Trophoblast cell (in vitro differentiated cells and primary cell): Measurements from ENCODE around the gene SYT12.
A peak's percentile ranks its signal among the peaks of the same experiment; 100 is the strongest.

ENCODE experiments used
- DNase-seq, 2 donors: peaks; one replicate each; pipeline ENCODE4 v3.0.0-alpha.2; 2016
- H2AFZ ChIP-seq: 2 replicates; pipeline ENCODE4 v1.6.1; 2013; ENCODE audit warnings: low read length, moderate library complexity, mild to moderate bottlenecking; ENCODE audit not compliant: insufficient read depth, poor library complexity
- H2AK5ac ChIP-seq: 2 replicates; pipeline ENCODE4 v1.6.1; 2013; ENCODE audit warnings: mild to moderate bottlenecking, low read length
- H2BK120ac ChIP-seq: 2 replicates; pipeline ENCODE4 v1.6.1; 2013; ENCODE audit warnings: low read length, mild to moderate bottlenecking, moderate library complexity; ENCODE audit not compliant: insufficient read depth, poor library complexity
- H2BK12ac ChIP-seq: 2 replicates; pipeline ENCODE4 v1.6.1; 2013; ENCODE audit warnings: mild to moderate bottlenecking, low read length, moderate library complexity
- H2BK5ac ChIP-seq: 2 replicates; pipeline ENCODE4 v1.6.1; 2013; ENCODE audit warnings: low read length, low read depth, moderate library complexity, mild to moderate bottlenecking; ENCODE audit not compliant: poor library complexity
- H3K14ac ChIP-seq: 2 replicates; pipeline ENCODE4 v1.6.1; 2013; ENCODE audit warnings: mild to moderate bottlenecking, low read length
- H3K18ac ChIP-seq: 2 replicates; pipeline ENCODE4 v1.6.1; 2013; ENCODE audit warnings: mild to moderate bottlenecking, low read length
- H3K23ac ChIP-seq: 2 replicates; pipeline ENCODE4 v1.6.1; 2013; ENCODE audit warnings: low read length
- H3K27ac ChIP-seq: 2 replicates; pipeline ENCODE4 v1.5.1; 2013; ENCODE audit warnings: low read depth, mild to moderate bottlenecking, inconsistent platforms, low read length, moderate library complexity
- H3K27me3 ChIP-seq: 2 replicates; pipeline ENCODE4 v1.6.1; 2013; ENCODE audit warnings: inconsistent platforms, mild to moderate bottlenecking, low read length, moderate library complexity; ENCODE audit not compliant: insufficient read depth
- H3K36me3 ChIP-seq, 2 experiments: 1 replicate in 1 of 2; 2 replicates in 1 of 2; pipeline ENCODE4 v1.6.1; 2013; ENCODE audit warnings: low read length in 2 of 2, mild to moderate bottlenecking in 2 of 2, moderate library complexity in 1 of 2; ENCODE audit not compliant: insufficient read depth in 2 of 2, control insufficient read depth in 1 of 2
- H3K4ac ChIP-seq: 2 replicates; pipeline ENCODE4 v1.6.1; 2013; ENCODE audit warnings: low read depth, mild to moderate bottlenecking, low read length, moderate library complexity
- H3K4me1 ChIP-seq, 2 experiments: 1 replicate in 1 of 2; 2 replicates in 1 of 2; pipeline ENCODE4 v1.6.1; 2013; ENCODE audit warnings: low read length in 2 of 2, mild to moderate bottlenecking in 2 of 2, moderate library complexity in 1 of 2; ENCODE audit not compliant: insufficient read depth in 2 of 2, control insufficient read depth in 1 of 2
- H3K4me2 ChIP-seq: 2 replicates; pipeline ENCODE4 v1.6.1; 2013; ENCODE audit warnings: inconsistent platforms, mild to moderate bottlenecking, low read length, moderate library complexity
- H3K4me3 ChIP-seq: 2 replicates; pipeline ENCODE4 v1.5.1; 2013; ENCODE audit warnings: mild to moderate bottlenecking, low read depth, low read length, inconsistent platforms
- H3K79me1 ChIP-seq: one replicate; pipeline ENCODE4 v1.6.1; 2013; ENCODE audit warnings: low read length
- H3K79me2 ChIP-seq: 2 replicates; pipeline ENCODE4 v1.6.1; 2013; ENCODE audit warnings: low read length, mild to moderate bottlenecking; ENCODE audit not compliant: control insufficient read depth, insufficient read depth, poor library complexity
- H3K9ac ChIP-seq: 2 replicates; pipeline ENCODE4 v1.6.1; 2013; ENCODE audit warnings: mild to moderate bottlenecking, low read length
- H3K9me3 ChIP-seq: 2 replicates; pipeline ENCODE4 v1.6.1; 2013; ENCODE audit warnings: low read depth, mild to moderate bottlenecking, control low read depth, inconsistent platforms, low read length; ENCODE audit not compliant: insufficient read depth
- H4K12ac ChIP-seq: 2 replicates; pipeline ENCODE4 v1.6.1; 2013; ENCODE audit warnings: low read depth, mild to moderate bottlenecking, low read length, moderate library complexity
- H4K8ac ChIP-seq: 2 replicates; pipeline ENCODE4 v1.6.1; 2013; ENCODE audit warnings: low read depth, mild to moderate bottlenecking, low read length, moderate library complexity
- H4K91ac ChIP-seq: one replicate; pipeline ENCODE4 v1.6.1; 2013; ENCODE audit warnings: low read depth, mild to moderate bottlenecking, low read length, moderate library complexity
- WGBS: extraction: QIAGEN DNeasy Blood & Tissue Kit; methylation state at CpG from one replicate; pipeline ENCODE4 v1.1.7; 2013; ENCODE audit warnings: missing lambda C conversion rate; ENCODE audit not compliant: insufficient read length, insufficient coverage; ENCODE audit errors: extremely low coverage; 5-methylcytosine and 5-hydroxymethylcytosine counted together

The SYT12 gene

GRCh38 chr11:67029146-67029545 lies 6.2 kb downstream of the SYT12 start:
- H3K79me2 ChIP-seq, result no peaks in the 10 kb centered on the region
- peak in 1 of 2 donors; percentile 7 for DNase-seq
- H3K27ac ChIP-seq, result no peak overlapping the region
- H2BK5ac ChIP-seq, result no peak overlapping the region
- peaks cover 2% of the 10 kb centered on the region for H3K9me3 ChIP-seq
- no peak overlapping the region for H4K91ac ChIP-seq
- H3K4me1 ChIP-seq, result peaks cover 37 to 38% of the 10 kb centered on the region in 2 experiments
- no peaks in the 10 kb centered on the region for H3K36me3 ChIP-seq
- H3K4me2 ChIP-seq, result no peak overlapping the region
- no peak overlapping the region for H2AFZ ChIP-seq
- peaks cover 10% of the 10 kb centered on the region for H3K79me1 ChIP-seq
- no peak overlapping the region for H4K8ac ChIP-seq
- no CpG with 5 or more reads among the region's 6 CpGs for WGBS
- H2BK120ac ChIP-seq, result no peak overlapping the region
- H3K18ac ChIP-seq, result no peak overlapping the region
- H2BK12ac ChIP-seq, result no peak overlapping the region
- H3K9ac ChIP-seq, result no peak overlapping the region
- H3K27me3 ChIP-seq, result peaks cover 11% of the 10 kb centered on the region
- no peak overlapping the region for H3K23ac ChIP-seq
- H3K4me3 ChIP-seq, result no peak overlapping the region
- no peak overlapping the region for H3K14ac ChIP-seq
- H2AK5ac ChIP-seq, result peak overlapping the region; percentile 18
- H3K4ac ChIP-seq, result no peak overlapping the region
- no peak overlapping the region for H4K12ac ChIP-seq

- WGBS, result no CpG with 5 or more reads among the region's 9 CpGs
- Histone ChIP-seq H3K18ac (no peak overlapping the region), H3K27me3 (no peaks in the 10 kb centered on the region), H3K36me3 (no peaks in the 10 kb centered on the region), H2BK120ac (peak overlapping the region; percentile 1), H3K4me2 (peak overlapping the region; percentile 36), H3K4me3 (no peak overlapping the region), H3K79me1 (peaks cover 10% of the 10 kb centered on the region), H2BK5ac (no peak overlapping the region), H3K27ac (no peak overlapping the region), H2AFZ (no peak overlapping the region), H3K9ac (no peak overlapping the region), H4K91ac (no peak overlapping the region), H3K4ac (no peak overlapping the region), H3K23ac (no peak overlapping the region), H4K8ac (no peak overlapping the region), H3K14ac (no peak overlapping the region), H3K4me1 (peaks cover 37 to 38% of the 10 kb centered on the region in 2 experiments), H4K12ac (no peak overlapping the region), H3K9me3 (peaks cover 2% of the 10 kb centered on the region), H3K79me2 (no peaks in the 10 kb centered on the region), H2AK5ac (no peak overlapping the region), H2BK12ac (peak overlapping the region; percentile 38)
- DNase-seq, result peak; percentile 98 to 100
These were observed 8.0 kb downstream of the SYT12 start for GRCh38 chr11:67030976-67031375.

GRCh38 chr11:67031791-67032561 lies 9.0 kb downstream of the SYT12 start:
- no peaks in the 10 kb centered on the region for H3K79me2 ChIP-seq
- no peak overlapping the region for H3K4me3 ChIP-seq
- peak overlapping the region; percentile 21 for H4K8ac ChIP-seq
- peak overlapping the region; percentile 90 for H2AK5ac ChIP-seq
- H3K18ac ChIP-seq, result peak overlapping the region; percentile 67
- H3K9ac ChIP-seq, result no peak overlapping the region
- H3K4me1 ChIP-seq, result peaks cover 37 to 38% of the 10 kb centered on the region in 2 experiments
- peak overlapping the region; percentile 65 for H2BK5ac ChIP-seq
- H3K27me3 ChIP-seq, result no peaks in the 10 kb centered on the region
- no peak overlapping the region for H4K12ac ChIP-seq
- peak overlapping the region; percentile 25 for H3K4me2 ChIP-seq
- H3K9me3 ChIP-seq, result peaks cover 2% of the 10 kb centered on the region
- peak overlapping the region; percentile 50 for H3K27ac ChIP-seq
- DNase-seq, result peak; percentile 97 to 99
- peak overlapping the region; percentile 90 for H2BK120ac ChIP-seq
- peaks cover 10% of the 10 kb centered on the region for H3K79me1 ChIP-seq
- peak overlapping the region; percentile 92 for H4K91ac ChIP-seq
- H2AFZ ChIP-seq, result peak overlapping the region; percentile 3
- no CpG with 5 or more reads among the region's 23 CpGs for WGBS
- no peak overlapping the region for H3K23ac ChIP-seq
- H3K4ac ChIP-seq, result peak overlapping the region; percentile 20
- peak overlapping the region; percentile 89 for H2BK12ac ChIP-seq
- H3K36me3 ChIP-seq, result no peaks in the 10 kb centered on the region
- H3K14ac ChIP-seq, result peak overlapping the region; percentile 59

GRCh38 chr11:67032830-67033551 lies 10.1 kb downstream of the SYT12 start:
- no peak overlapping the region for H3K23ac ChIP-seq
- DNase-seq, result peak; percentile 84 to 91

More at GRCh38 chr11:67032830-67033551, 10.1 kb downstream of the SYT12 start:
- Histone ChIP-seq H2BK120ac (peak overlapping the region; percentile 7), H2AFZ (no peak overlapping the region), H3K36me3 (no peaks in the 10 kb centered on the region), H2AK5ac (peak overlapping the region; percentile 28), H2BK5ac (peak overlapping the region; percentile 1), H3K79me1 (peaks cover 10% of the 10 kb centered on the region), H4K8ac (no peak overlapping the region), H3K4me2 (no peak overlapping the region), H3K14ac (no peak overlapping the region), H3K27me3 (no peaks in the 10 kb centered on the region), H2BK12ac (peak overlapping the region; percentile 11), H3K4ac (no peak overlapping the region), H3K27ac (peak overlapping the region; percentile 42), H4K91ac (peak overlapping the region; percentile 10), H3K4me3 (peak overlapping the region; percentile 5), H4K12ac (no peak overlapping the region), H3K4me1 (peaks cover 31 to 34% of the 10 kb centered on the region in 2 experiments), H3K79me2 (no peaks in the 10 kb centered on the region), H3K9me3 (no peaks in the 10 kb centered on the region), H3K9ac (no peak overlapping the region), H3K18ac (peak overlapping the region; percentile 6)
- no CpG with 5 or more reads among the region's 12 CpGs for WGBS
